Thyroid gland (tissue), 4 donors: ENCODE measurements around the gene MB21D2. TPM values are rescaled to one million over a fixed set of nuclear protein-coding genes. Genes with fewer than 3 reads are reported as not detected.

Source experiments
- DNase-seq, 2 donors: peaks; one replicate each; pipeline ENCODE4 v3.0.0-alpha.2; 2019
- H3K27ac ChIP-seq, 3 donors: fragments of 200-600 bp; sonication (generic); 1 replicate in 2 of 3; 2 replicates in 1 of 3; pipeline ENCODE4 v1.5.1; 2016 to 2019; ENCODE audit warnings: mild to moderate bottlenecking in 1 of 3, moderate library complexity in 1 of 3
- H3K27me3 ChIP-seq: fragments of 200-600 bp; sonication (generic); one replicate; pipeline ENCODE4 v1.5.1; 2019
- H3K36me3 ChIP-seq, 2 donors: fragments of 200-600 bp; sonication (generic); one replicate each; pipeline ENCODE4 v1.5.1; 2016 to 2019
- H3K4me1 ChIP-seq, 2 donors: fragments of 200-600 bp; sonication (generic); one replicate each; pipeline ENCODE4 v1.5.1; 2017 to 2019
- H3K4me3 ChIP-seq, 3 donors: fragments of 200-600 bp; sonication (generic); replicated peaks in 1 of 3; 1 replicate in 2 of 3; 2 replicates in 1 of 3; pipeline ENCODE4 v1.5.1; 2016; ENCODE audit warnings: mild to moderate bottlenecking in 1 of 3
- H3K9me3 ChIP-seq: fragments of 200-600 bp; sonication (generic); one replicate; pipeline ENCODE4 v1.5.1; 2017
- POLR2A ChIP-seq, 2 donors: fragments of 450-650 bp; IDR thresholded peaks; one replicate each; pipeline ENCODE4 v1.6.1; 2017; ENCODE audit warnings: antibody characterized with exemption in 2 of 2, mild to moderate bottlenecking in 2 of 2, moderate library complexity in 1 of 2
- WGBS, 2 donors: methylation state at CpG; one replicate each; pipeline ENCODE4 v1.1.5; 2017; 5-methylcytosine and 5-hydroxymethylcytosine counted together
- intact Hi-C: fragments of 100-400 bp; cut with DNase I; formaldehyde crosslinking; loops from one replicate; pipeline ENCODE4 v1.15.1; 2023
- total RNA-seq, 4 donors: library from RNA; depleted of rRNA; stranded (reverse); fragments of >200 nt; gene quantifications; one replicate each; pipeline ENCODE4 v1.2.3, GENCODE V29; 2016
- TF ChIP-seq, protein P1 (sequence below), 6 experiments: fragments of 200-600 bp in 3 of 6; fragments of 450-650 bp in 3 of 6; sonication (generic) in 3 of 6; IDR thresholded peaks; one replicate each; pipeline ENCODE4 v1.5.1; 2016 to 2019; ENCODE audit warnings: antibody characterized with exemption in 6 of 6, mild to moderate bottlenecking in 2 of 6, inconsistent platforms in 1 of 6, moderate library complexity in 1 of 6

MB21D2 gene
- total RNA-seq, 4 donors from 2014 or later: 3.4 to 5.2 (median 3.9) TPM

- WGBS, 2 donors: 92 to 97% methylated on average over 5 of the region's 5 CpGs
These were observed 36.3 kb upstream of the MB21D2 start for GRCh38 chr3:192953926-192954325.

GRCh38 chr3:192947421-192947820 is 29.8 kb upstream of the MB21D2 start:
- TF ChIP-seq, protein P1, sequence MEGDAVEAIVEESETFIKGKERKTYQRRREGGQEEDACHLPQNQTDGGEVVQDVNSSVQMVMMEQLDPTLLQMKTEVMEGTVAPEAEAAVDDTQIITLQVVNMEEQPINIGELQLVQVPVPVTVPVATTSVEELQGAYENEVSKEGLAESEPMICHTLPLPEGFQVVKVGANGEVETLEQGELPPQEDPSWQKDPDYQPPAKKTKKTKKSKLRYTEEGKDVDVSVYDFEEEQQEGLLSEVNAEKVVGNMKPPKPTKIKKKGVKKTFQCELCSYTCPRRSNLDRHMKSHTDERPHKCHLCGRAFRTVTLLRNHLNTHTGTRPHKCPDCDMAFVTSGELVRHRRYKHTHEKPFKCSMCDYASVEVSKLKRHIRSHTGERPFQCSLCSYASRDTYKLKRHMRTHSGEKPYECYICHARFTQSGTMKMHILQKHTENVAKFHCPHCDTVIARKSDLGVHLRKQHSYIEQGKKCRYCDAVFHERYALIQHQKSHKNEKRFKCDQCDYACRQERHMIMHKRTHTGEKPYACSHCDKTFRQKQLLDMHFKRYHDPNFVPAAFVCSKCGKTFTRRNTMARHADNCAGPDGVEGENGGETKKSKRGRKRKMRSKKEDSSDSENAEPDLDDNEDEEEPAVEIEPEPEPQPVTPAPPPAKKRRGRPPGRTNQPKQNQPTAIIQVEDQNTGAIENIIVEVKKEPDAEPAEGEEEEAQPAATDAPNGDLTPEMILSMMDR (IDR thresholded peaks at IDR 0.05): no peak
- no peaks in the 10 kb centered on the region for H3K36me3 ChIP-seq
- intact Hi-C loops: no loop called here
- H3K4me3 ChIP-seq: no peak overlapping the region
- H3K9me3 ChIP-seq: no peaks in the 10 kb centered on the region
- no peak overlapping the region for H3K27ac ChIP-seq
- no peaks in the 10 kb centered on the region for H3K4me1 ChIP-seq
- WGBS, 2 donors: 88 to 97% methylated on average over 1 of the region's 1 CpG
- DNase-seq: no peak
- no peaks in the 10 kb centered on the region for H3K27me3 ChIP-seq

More at GRCh38 chr3:192953926-192954325, 36.3 kb upstream of the MB21D2 start:
- H3K27me3 ChIP-seq: no peaks in the 10 kb centered on the region
- TF ChIP-seq POLR2A (IDR thresholded peaks at IDR 0.05): no peak
- TF ChIP-seq, protein P1 (IDR thresholded peaks at IDR 0.05): no peak
- H3K9me3 ChIP-seq: no peaks in the 10 kb centered on the region
- intact Hi-C loops: no loop called here
- no peaks in the 10 kb centered on the region for H3K4me1 ChIP-seq
- no peak overlapping the region for H3K4me3 ChIP-seq
- no peak overlapping the region for H3K27ac ChIP-seq
- DNase-seq: no peak
- H3K36me3 ChIP-seq: no peaks in the 10 kb centered on the region

DNA sequence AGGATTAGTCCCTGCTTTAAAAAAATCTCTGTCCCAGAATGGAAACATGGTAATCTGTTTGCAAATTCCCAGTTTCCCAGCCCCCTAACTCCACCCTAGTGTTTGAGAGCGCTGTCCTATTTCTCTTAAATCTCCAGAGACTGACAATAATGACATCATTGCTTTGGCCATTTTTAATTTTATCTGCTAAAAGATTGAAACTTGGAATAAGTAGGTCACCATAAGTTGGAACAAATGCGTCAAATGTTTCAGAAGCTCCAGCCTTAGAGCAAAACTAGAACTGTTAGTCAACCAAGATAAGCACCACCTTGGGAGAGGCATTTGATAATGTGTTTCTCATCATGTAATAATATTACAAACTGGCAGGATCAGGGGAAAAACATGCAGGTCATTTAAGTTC is 25.7 kb upstream of the MB21D2 start:
- Histone ChIP-seq H3K27me3 (no peaks in the 10 kb centered on the region), H3K4me3 (no peak overlapping the region), H3K4me1 (no peaks in the 10 kb centered on the region), H3K9me3 (no peaks in the 10 kb centered on the region), H3K36me3 (no peaks in the 10 kb centered on the region), H3K27ac (no peak overlapping the region)
- TF ChIP-seq POLR2A (IDR thresholded peaks at IDR 0.05): no peak
- TF ChIP-seq, protein P1 (IDR thresholded peaks at IDR 0.05): no peak
- WGBS, 2 donors: 64 to 90% methylated on average over 2 of the region's 2 CpGs
- intact Hi-C loops: no loop called here
- no peak for DNase-seq

DNA sequence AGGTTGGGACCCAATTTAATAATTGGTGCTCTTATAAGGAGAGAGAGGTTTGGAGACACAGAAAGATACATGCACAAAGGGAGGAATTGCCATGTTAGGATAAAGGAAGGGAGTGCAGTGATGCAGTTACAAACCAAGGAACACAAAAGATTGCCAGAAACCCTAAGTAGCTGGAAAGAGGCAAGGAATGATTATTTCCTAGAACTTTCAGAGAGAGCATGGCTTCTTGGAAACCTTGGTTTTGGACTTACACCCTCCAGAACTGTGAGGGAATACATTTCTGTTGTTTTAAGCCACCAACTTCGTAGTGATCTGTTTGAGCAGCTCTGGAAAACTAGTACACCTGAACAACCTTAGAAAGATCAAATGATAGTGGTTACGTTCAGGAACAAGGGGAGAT is 25.0 kb upstream of the MB21D2 start:
- no peaks in the 10 kb centered on the region for H3K36me3 ChIP-seq
- no peaks in the 10 kb centered on the region for H3K4me1 ChIP-seq
- 57 to 65% methylated on average over 2 of the region's 2 CpGs for WGBS, 2 donors

DNA sequence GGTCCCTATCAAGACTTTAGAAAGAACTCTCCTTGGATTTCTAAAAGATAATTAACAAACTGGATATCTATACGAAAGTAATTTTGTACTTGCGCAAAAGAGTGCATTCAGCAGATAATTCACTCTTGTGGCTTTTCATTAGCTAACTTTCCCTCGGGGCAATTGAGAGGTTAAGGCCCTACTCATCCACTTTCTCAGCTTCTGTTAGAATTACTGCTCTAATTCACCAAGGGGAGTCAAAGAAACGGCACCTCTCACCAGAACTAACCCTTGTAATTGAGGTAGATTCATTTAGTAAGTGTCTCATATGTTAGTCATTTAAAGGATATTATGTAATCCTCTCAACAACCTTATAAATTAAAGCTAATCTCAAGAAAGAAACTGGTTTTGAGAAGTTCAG is 22.5 kb upstream of the MB21D2 start:
- TF ChIP-seq, protein P1 (IDR thresholded peaks at IDR 0.05): no peak
- no peak for TF ChIP-seq POLR2A (IDR thresholded peaks at IDR 0.05)
- no peak overlapping the region for H3K4me3 ChIP-seq
- no peak overlapping the region for H3K27ac ChIP-seq
- no peaks in the 10 kb centered on the region for H3K36me3 ChIP-seq
- no peaks in the 10 kb centered on the region for H3K9me3 ChIP-seq
- intact Hi-C loops: no loop called here
- no peaks in the 10 kb centered on the region for H3K4me1 ChIP-seq
- WGBS, 2 donors: 79 to 82% methylated on average over 4 of the region's 4 CpGs
- no peaks in the 10 kb centered on the region for H3K27me3 ChIP-seq
- no peak for DNase-seq

More for the DNA sequence above, 25.0 kb upstream of the MB21D2 start:
- TF ChIP-seq POLR2A (IDR thresholded peaks at IDR 0.05): no peak
- TF ChIP-seq, protein P1 (IDR thresholded peaks at IDR 0.05): no peak
- Histone ChIP-seq H3K27me3 (no peaks in the 10 kb centered on the region), H3K27ac (no peak overlapping the region), H3K4me3 (no peak overlapping the region), H3K9me3 (no peaks in the 10 kb centered on the region)
- DNase-seq: no peak
- intact Hi-C loops: no loop called here
